ENCODE measurements around the gene BAIAP2.

Gene BAIAP2

DNA sequence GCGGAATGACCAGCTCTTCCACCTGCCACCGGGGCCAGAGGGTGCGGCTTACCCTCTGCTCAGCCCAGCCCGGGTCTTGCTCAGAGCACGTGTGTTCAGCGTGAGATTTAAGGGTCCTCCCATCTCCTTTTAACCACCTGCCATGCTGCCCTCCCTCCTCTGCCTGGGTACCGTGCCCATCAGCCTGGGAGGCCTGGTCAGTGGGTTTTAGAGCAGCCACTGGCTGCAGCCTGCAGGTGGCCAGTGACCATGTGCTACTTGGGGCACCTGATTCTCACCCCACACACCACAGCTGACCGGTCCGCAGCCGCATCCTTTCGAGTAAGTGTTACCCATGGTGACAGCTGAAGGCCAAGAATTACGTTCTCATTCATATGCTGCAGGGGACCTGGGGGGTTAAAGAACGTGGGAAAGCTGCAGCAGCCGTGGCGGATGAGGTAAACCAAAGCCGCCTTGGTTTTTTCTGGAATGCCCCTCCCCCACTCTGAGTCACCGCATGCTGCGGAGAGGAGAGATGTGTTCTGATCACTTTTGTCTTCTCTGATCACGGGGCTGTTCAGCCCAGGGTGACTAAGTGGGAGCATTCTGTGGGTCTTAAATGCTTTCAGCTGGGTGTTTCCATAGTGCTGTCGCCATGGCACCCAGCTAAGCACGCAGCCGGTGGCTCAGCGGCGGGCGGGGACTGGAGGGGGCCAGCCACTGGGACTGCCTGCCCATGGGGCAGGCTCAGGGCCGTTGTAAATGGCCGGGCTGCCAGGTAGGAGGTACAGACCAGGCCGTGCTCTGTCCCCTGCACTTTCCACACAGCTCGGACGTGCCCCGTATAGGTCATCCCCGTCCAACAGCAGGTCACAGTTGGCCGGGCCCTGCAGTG, 59.8 kb downstream of the BAIAP2 start:
- no peak overlapping the region for H3K4me3 ChIP-seq (ENCODE audit: low read depth, low read length)
- TF ChIP-seq, protein P1, sequence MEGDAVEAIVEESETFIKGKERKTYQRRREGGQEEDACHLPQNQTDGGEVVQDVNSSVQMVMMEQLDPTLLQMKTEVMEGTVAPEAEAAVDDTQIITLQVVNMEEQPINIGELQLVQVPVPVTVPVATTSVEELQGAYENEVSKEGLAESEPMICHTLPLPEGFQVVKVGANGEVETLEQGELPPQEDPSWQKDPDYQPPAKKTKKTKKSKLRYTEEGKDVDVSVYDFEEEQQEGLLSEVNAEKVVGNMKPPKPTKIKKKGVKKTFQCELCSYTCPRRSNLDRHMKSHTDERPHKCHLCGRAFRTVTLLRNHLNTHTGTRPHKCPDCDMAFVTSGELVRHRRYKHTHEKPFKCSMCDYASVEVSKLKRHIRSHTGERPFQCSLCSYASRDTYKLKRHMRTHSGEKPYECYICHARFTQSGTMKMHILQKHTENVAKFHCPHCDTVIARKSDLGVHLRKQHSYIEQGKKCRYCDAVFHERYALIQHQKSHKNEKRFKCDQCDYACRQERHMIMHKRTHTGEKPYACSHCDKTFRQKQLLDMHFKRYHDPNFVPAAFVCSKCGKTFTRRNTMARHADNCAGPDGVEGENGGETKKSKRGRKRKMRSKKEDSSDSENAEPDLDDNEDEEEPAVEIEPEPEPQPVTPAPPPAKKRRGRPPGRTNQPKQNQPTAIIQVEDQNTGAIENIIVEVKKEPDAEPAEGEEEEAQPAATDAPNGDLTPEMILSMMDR (IDR thresholded peaks at IDR 0.05; ENCODE audit: control insufficient read depth, extremely low read depth, insufficient read depth), result no peak
- no peak for DNase-seq (ENCODE audit: low read depth)

DNA sequence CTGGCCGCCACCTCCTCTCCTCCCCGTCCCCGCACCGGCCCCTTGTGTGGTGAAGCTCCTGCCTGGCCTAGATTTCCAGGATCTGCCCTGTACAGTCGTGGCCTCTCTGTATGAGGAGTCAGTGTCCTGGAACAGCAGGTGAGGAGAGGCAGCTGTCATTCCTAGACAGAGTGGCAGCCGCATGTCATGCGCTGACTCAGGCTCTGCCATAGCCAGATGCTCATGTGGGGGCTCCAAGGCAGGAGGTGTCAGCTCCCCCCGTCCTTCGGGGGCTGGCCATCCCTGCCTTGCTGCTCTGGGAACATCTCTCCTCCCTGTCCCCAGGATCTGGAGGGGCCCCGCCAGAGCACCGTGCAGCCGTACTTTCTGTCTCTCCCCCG, 60.4 kb downstream of the BAIAP2 start:
- DNase-seq (ENCODE audit: low read depth), result no peak
- no peak overlapping the region for H3K4me3 ChIP-seq (ENCODE audit: low read depth, low read length)

GRCh38 chr17:81096741-81097133, 61.8 kb downstream of the BAIAP2 start:
- no peak overlapping the region for H3K4me3 ChIP-seq (ENCODE audit: low read depth, low read length)
- no peak for DNase-seq (ENCODE audit: low read depth)
- TF ChIP-seq, protein P1 (IDR thresholded peaks at IDR 0.05; ENCODE audit: control insufficient read depth, extremely low read depth, insufficient read depth), result no peak

More for the DNA sequence above, 60.4 kb downstream of the BAIAP2 start:
- TF ChIP-seq, protein P1 (IDR thresholded peaks at IDR 0.05; ENCODE audit: control insufficient read depth, extremely low read depth, insufficient read depth), result no peak

DNA sequence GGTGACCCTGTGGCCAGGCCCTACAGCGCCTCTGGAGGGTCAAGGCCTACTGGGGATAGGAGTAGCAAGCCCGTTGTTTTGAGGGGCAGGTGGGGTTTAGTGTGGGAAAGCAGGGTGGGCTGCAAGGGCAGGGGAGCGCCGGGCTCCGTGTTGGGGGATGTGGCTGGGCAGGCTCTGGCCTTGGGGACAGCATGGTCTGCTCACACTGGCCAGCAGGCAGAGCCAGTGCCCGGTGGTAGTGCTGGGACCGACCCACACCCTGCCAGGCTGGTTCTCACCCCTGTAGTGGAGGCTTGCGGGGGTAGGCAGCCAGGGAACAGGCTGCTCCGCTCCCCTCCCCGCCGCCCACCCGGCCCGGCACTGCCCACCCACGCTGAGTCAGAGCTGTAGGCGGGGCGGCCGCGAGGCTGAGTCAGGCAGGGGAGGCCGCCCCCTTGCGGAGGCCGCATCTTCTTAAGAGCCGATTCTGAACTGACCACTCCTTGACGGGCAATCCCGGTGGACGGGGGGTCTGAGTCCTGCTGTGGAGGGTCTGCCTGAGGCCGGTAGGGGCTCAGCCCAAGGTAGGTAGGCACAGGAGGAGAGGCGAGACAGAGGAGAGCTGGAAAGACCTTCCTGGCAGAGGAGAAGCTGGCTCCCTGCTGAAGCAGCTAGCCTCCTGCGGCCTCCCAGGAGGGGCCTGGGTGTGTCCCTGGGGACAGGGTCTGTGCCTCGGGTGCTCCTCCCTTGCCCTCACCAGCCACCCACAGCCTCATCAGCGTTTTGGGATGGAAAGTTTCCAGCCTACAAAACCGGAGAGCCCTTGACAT, 62.4 kb downstream of the BAIAP2 start:
- no peak for DNase-seq (ENCODE audit: low read depth)
- TF ChIP-seq, protein P1 (IDR thresholded peaks at IDR 0.05; ENCODE audit: control insufficient read depth, extremely low read depth, insufficient read depth), result no peak
- no peak overlapping the region for H3K4me3 ChIP-seq (ENCODE audit: low read depth, low read length)

DNA sequence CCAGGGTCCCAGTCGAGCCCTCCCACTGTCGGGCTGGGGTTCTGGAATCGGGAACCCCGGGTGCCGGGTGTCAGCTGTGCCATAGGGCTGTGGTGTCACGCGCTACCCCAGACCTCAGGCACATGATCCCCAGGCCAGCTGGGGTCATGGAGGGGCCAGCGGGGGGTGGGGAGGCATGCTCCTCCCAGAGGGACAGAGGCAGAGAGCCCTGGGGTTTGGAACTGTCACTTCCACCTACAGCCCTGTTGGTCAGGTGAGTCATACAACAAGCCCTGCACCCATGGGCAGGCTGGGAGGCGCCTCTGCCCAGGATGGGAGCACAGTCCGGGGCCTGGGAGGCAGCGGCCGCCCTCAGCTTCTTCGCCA, 63.0 kb downstream of the BAIAP2 start:
- TF ChIP-seq, protein P1 (IDR thresholded peaks at IDR 0.05; ENCODE audit: control insufficient read depth, extremely low read depth, insufficient read depth), result no peak
- no peak overlapping the region for H3K4me3 ChIP-seq (ENCODE audit: low read depth, low read length)
- no peak for DNase-seq (ENCODE audit: low read depth)

- TF ChIP-seq, protein P1 (IDR thresholded peaks at IDR 0.05; ENCODE audit: control insufficient read depth, extremely low read depth, insufficient read depth), result no peak
- DNase-seq (ENCODE audit: low read depth), result no peak
- H3K4me3 ChIP-seq (ENCODE audit: low read depth, low read length), result no peak overlapping the region
Observed at GRCh38 chr17:81099888-81100287, 64.9 kb downstream of the BAIAP2 start.

All from LNCaP clone FGC (cell line).